Natural killer cell (primary cell): ENCODE data around the gene PHLDA2. TPM values are rescaled to one million over a fixed set of nuclear protein-coding genes. Genes with fewer than 3 reads are reported as not detected.

Experiments used
- ATAC-seq, 3 donors: fragments of 150-1000 bp in 2 of 3; fragments of 200-7000 bp in 1 of 3; cut with Tn5 transposase; 1 replicate in 1 of 3; 2 replicates in 2 of 3; pipeline ENCODE4 v1.10.0; 2021; ENCODE audit warnings: mild to moderate bottlenecking in 2 of 3, moderate library complexity in 2 of 3
- DNase-seq, 2 donors: peaks; one replicate each; pipeline versions ENCODE4 v3.0.0 to v3.0.0-alpha.2; 2013 to 2021; ENCODE audit warnings: mixed read lengths in 1 of 2
- H3K27ac ChIP-seq: one replicate; pipeline ENCODE4 v1.5.1; 2013; ENCODE audit warnings: mild to moderate bottlenecking, low read length
- H3K27me3 ChIP-seq: one replicate; pipeline ENCODE4 v1.6.1; 2013; ENCODE audit warnings: low read length; ENCODE audit not compliant: control insufficient read depth, insufficient read depth
- H3K36me3 ChIP-seq: one replicate; pipeline ENCODE4 v1.6.1; 2013; ENCODE audit warnings: low read length; ENCODE audit not compliant: control insufficient read depth, insufficient read depth
- H3K4me1 ChIP-seq: one replicate; pipeline ENCODE4 v1.6.1; 2013; ENCODE audit warnings: low read length; ENCODE audit not compliant: control insufficient read depth, insufficient read depth
- H3K4me3 ChIP-seq: one replicate; pipeline ENCODE4 v1.5.1; 2013; ENCODE audit warnings: low read length
- H3K9me3 ChIP-seq: one replicate; pipeline ENCODE4 v1.6.1; 2013; ENCODE audit warnings: low read length; ENCODE audit not compliant: control insufficient read depth, insufficient read depth
- H3K27ac Mint-ChIP-seq, 2 donors: one replicate each; pipeline ENCODE4 v1.8.0; 2022; ENCODE audit warnings: mild to moderate bottlenecking in 2 of 2, mixed read lengths in 2 of 2, moderate library complexity in 1 of 2
- H3K27me3 Mint-ChIP-seq, 2 donors: one replicate each; pipeline ENCODE4 v1.8.0; 2022; ENCODE audit warnings: low read depth in 2 of 2, mixed read lengths in 2 of 2
- H3K36me3 Mint-ChIP-seq: one replicate; pipeline ENCODE4 v1.8.0; 2022; ENCODE audit warnings: mixed read lengths
- H3K4me1 Mint-ChIP-seq, 2 donors: one replicate each; pipeline ENCODE4 v1.8.0; 2022; ENCODE audit warnings: mixed read lengths in 2 of 2
- H3K4me3 Mint-ChIP-seq: one replicate; pipeline ENCODE4 v1.8.0; 2022; ENCODE audit warnings: mild to moderate bottlenecking, moderate library complexity, mixed read lengths
- H3K9me3 Mint-ChIP-seq, 2 donors: one replicate each; pipeline ENCODE4 v1.8.0; 2022; ENCODE audit warnings: mixed read lengths in 2 of 2
- CTCF ChIP-seq: fragments of 200-600 bp; IDR thresholded peaks from one replicate; pipeline ENCODE4 v1.8.0; 2022; ENCODE audit warnings: antibody characterized with exemption
- WGBS: methylation state at CpG from one replicate; pipeline ENCODE4 v1.1.7; 2013; ENCODE audit warnings: missing lambda C conversion rate; ENCODE audit not compliant: insufficient coverage; 5-methylcytosine and 5-hydroxymethylcytosine counted together
- intact Hi-C: fragments of 100-400 bp; cut with micrococcal nuclease; formaldehyde crosslinking; loops from one replicate; pipeline ENCODE4 v1.14.2; 2022
- total RNA-seq, 4 donors: library from RNA; stranded (reverse); fragments of 120-200 nt in 1 of 4; gene quantifications; one replicate each; pipeline versions ENCODE4 v1.2.3 to v1.2.4, GENCODE V29; 2013 to 2022

PHLDA2 gene
- total RNA-seq, 3 donors from 2014 or later (not counting 1 experiment from before 2014, with no cell fraction given): 0.79 to 3.2 (median 2.2) TPM

GRCh38 chr11:2963761-2964160, 34.5 kb upstream of the PHLDA2 start:
- no peaks in the 10 kb centered on the region for H3K9me3 Mint-ChIP-seq
- H3K27ac ChIP-seq: no peak overlapping the region
- peaks cover 14 to 33% of the 10 kb centered on the region in 2 donors for H3K4me1 Mint-ChIP-seq
- 93% methylated on average over 6 of the region's 6 CpGs for WGBS
- H3K36me3 ChIP-seq: peaks cover 88% of the 10 kb centered on the region
- intact Hi-C loops: no loop called here
- peaks cover 11% of the 10 kb centered on the region for H3K36me3 Mint-ChIP-seq
- no peak for ATAC-seq
- no peaks in the 10 kb centered on the region for H3K4me1 ChIP-seq
- H3K4me3 Mint-ChIP-seq: no peak overlapping the region
- no peak for DNase-seq
- H3K27ac Mint-ChIP-seq: no peak overlapping the region
- no peak for TF ChIP-seq CTCF
- no peaks in the 10 kb centered on the region for H3K27me3 ChIP-seq
- H3K27me3 Mint-ChIP-seq: no peaks in the 10 kb centered on the region
- no peaks in the 10 kb centered on the region for H3K9me3 ChIP-seq
- H3K4me3 ChIP-seq: no peak overlapping the region

- no peaks in the 10 kb centered on the region for H3K4me1 ChIP-seq
- H3K27ac Mint-ChIP-seq: no peak overlapping the region
- H3K9me3 Mint-ChIP-seq: no peaks in the 10 kb centered on the region
- 84% methylated on average over 7 of the region's 7 CpGs for WGBS
- H3K27me3 ChIP-seq: no peaks in the 10 kb centered on the region
- no peaks in the 10 kb centered on the region for H3K27me3 Mint-ChIP-seq
- H3K4me3 ChIP-seq: no peak overlapping the region
- peaks cover 16% of the 10 kb centered on the region for H3K36me3 Mint-ChIP-seq
- H3K27ac ChIP-seq: no peak overlapping the region
- H3K4me1 Mint-ChIP-seq: peaks cover 14 to 33% of the 10 kb centered on the region in 2 donors
- intact Hi-C loops: no loop called here
- DNase-seq (no peak), ATAC-seq (no peak)
- H3K9me3 ChIP-seq: no peaks in the 10 kb centered on the region
- no peak for TF ChIP-seq CTCF
- no peak overlapping the region for H3K4me3 Mint-ChIP-seq
- peaks cover 88% of the 10 kb centered on the region for H3K36me3 ChIP-seq
Measured at GRCh38 chr11:2963112-2963754, 34.0 kb upstream of the PHLDA2 start.

- 94% methylated on average over 4 of the region's 5 CpGs for WGBS
- Histone ChIP-seq H3K27me3 (no peaks in the 10 kb centered on the region), H3K27ac (no peak overlapping the region), H3K36me3 (peaks cover 91% of the 10 kb centered on the region), H3K4me1 (no peaks in the 10 kb centered on the region), H3K4me3 (no peak overlapping the region), H3K9me3 (no peaks in the 10 kb centered on the region)
- Mint-ChIP-seq H3K36me3 (peaks cover 10% of the 10 kb centered on the region), H3K27me3 (no peaks in the 10 kb centered on the region), H3K9me3 (no peaks in the 10 kb centered on the region), H3K4me3 (no peak overlapping the region), H3K4me1 (peaks cover 14 to 24% of the 10 kb centered on the region in 2 donors), H3K27ac (peak overlapping the region; percentile 29 to 74)
- DNase-seq (no peak), ATAC-seq (no peak)
- no peak for TF ChIP-seq CTCF
- intact Hi-C loops: no loop called here
Measured at GRCh38 chr11:2961080-2961479, 31.9 kb upstream of the PHLDA2 start.

GRCh38 chr11:2960139-2960538, 30.9 kb upstream of the PHLDA2 start:
- 100% methylated on average over 5 of the region's 7 CpGs for WGBS

More at GRCh38 chr11:2960139-2960538, 30.9 kb upstream of the PHLDA2 start:
- Histone ChIP-seq H3K9me3 (no peaks in the 10 kb centered on the region), H3K27me3 (no peaks in the 10 kb centered on the region), H3K36me3 (peaks cover 89% of the 10 kb centered on the region), H3K4me3 (no peak overlapping the region), H3K27ac (no peak overlapping the region), H3K4me1 (no peaks in the 10 kb centered on the region)
- Mint-ChIP-seq H3K27ac (no peak overlapping the region), H3K4me3 (no peak overlapping the region), H3K27me3 (no peaks in the 10 kb centered on the region), H3K36me3 (peaks cover 7% of the 10 kb centered on the region), H3K4me1 (peaks cover 14 to 24% of the 10 kb centered on the region in 2 donors), H3K9me3 (no peaks in the 10 kb centered on the region)
- DNase-seq (no peak), ATAC-seq (no peak)
- TF ChIP-seq CTCF: no peak
- intact Hi-C loops: no loop called here
